ENCODE data around the gene BMS1. TPM values are rescaled to one million over a fixed set of nuclear protein-coding genes. Genes with fewer than 3 reads are reported as not detected.

BMS1 gene
- total and polyA plus RNA-seq, 10 of the 15 experiments (the other 5 are each of a cell fraction or from before 2014, with no cell fraction given): 7.6 to 33.6 (median 21.0) TPM

DNA sequence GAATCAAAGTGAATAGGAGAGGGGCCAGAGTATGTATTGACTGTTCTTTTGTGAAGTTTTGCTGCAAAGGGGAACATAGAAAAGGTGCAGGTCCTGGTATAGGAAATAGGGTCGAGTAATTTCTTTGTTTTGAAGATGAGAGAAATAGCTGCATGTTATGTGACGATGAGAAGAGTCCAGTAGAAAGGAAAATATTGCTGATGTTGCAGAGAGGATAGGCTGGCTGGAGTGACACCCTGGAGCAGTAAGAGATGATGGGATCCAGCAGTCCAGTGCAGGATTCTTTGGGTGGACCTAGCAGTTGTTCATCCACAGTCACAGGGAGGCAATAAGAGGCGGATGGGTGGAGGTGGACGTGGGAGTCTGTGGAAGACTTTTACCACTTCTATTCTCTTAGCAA lies 2.1 kb upstream of the BMS1 start (continued):
- TF ChIP-seq, protein P1, sequence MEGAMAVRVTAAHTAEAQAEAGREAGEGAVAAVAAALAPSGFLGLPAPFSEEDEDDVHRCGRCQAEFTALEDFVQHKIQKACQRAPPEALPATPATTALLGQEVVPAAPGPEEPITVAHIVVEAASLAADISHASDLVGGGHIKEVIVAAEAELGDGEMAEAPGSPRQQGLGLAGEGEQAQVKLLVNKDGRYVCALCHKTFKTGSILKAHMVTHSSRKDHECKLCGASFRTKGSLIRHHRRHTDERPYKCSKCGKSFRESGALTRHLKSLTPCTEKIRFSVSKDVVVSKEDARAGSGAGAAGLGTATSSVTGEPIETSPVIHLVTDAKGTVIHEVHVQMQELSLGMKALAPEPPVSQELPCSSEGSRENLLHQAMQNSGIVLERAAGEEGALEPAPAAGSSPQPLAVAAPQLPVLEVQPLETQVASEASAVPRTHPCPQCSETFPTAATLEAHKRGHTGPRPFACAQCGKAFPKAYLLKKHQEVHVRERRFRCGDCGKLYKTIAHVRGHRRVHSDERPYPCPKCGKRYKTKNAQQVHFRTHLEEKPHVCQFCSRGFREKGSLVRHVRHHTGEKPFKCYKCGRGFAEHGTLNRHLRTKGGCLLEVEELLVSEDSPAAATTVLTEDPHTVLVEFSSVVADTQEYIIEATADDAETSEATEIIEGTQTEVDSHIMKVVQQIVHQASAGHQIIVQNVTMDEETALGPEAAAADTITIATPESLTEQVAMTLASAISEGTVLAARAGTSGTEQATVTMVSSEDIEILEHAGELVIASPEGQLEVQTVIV (IDR thresholded peaks at IDR 0.05; ENCODE audit: borderline replicate concordance, partially characterized antibody): no peak
- TF ChIP-seq, protein P2, sequence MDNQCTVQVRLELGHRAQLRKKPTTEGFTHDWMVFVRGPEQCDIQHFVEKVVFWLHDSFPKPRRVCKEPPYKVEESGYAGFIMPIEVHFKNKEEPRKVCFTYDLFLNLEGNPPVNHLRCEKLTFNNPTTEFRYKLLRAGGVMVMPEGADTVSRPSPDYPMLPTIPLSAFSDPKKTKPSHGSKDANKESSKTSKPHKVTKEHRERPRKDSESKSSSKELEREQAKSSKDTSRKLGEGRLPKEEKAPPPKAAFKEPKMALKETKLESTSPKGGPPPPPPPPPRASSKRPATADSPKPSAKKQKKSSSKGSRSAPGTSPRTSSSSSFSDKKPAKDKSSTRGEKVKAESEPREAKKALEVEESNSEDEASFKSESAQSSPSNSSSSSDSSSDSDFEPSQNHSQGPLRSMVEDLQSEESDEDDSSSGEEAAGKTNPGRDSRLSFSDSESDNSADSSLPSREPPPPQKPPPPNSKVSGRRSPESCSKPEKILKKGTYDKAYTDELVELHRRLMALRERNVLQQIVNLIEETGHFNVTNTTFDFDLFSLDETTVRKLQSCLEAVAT (IDR thresholded peaks at IDR 0.05): no peak
- TF ChIP-seq RAD51 (IDR thresholded peaks at IDR 0.05): no peak
- no peak for TF ChIP-seq BCL11A (IDR thresholded peaks at IDR 0.05; ENCODE audit: low read depth, low read length)

DNA sequence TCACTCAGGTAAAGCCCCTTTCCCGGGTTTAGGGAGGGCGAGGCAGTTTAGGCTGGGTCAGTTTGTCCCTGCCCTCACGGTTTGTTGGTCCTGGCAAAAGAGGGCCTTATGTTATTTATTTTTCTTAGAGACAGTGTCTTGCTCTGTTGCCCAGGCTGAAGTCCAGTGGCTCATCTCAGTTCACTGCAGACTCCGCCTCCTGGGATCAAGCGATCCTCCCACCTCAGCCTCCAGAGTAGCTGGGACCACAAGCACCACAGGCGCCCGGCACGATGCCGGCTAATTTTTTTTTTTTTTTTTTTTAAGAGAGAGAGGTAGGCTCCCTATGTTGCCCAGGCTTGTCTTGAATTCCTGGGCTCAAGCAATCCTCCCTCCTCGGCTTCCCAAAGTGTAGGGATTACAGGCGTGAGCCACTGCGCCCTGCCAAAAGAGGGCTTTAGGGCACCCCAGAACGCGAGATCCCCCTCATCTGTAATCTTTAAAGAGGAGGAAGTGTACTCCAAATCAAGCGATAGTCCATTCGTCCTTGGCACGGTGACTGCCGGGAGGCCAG lies 626 bp upstream of the BMS1 start:
- BruUV-seq (replicated peaks): TSS peak; percentile 90
- no peak for DNase-seq (ENCODE audit: low read depth, low spot score)
- H3K79me2 ChIP-seq (ENCODE audit: control insufficient read depth, insufficient read depth, low read length): peaks cover 12% of the 10 kb centered on the region
- peak; percentile 39 for ATAC-seq
- H3K27me3 ChIP-seq (replicated peaks in 1 of 2; ENCODE audit: control insufficient read depth in 2 of 2, insufficient read depth in 2 of 2, low read length in 1 of 2): no peaks in the 10 kb centered on the region
- peak overlapping the region; percentile 28 for H3K4me2 ChIP-seq (ENCODE audit: control insufficient read depth, insufficient read depth)
- CTCF ChIA-PET: no interaction called here
- H2AFZ ChIP-seq (ENCODE audit: control insufficient read depth, low read depth, low read length): peak overlapping the region; percentile 93
- SMC1A ChIA-PET (ENCODE audit: uncharacterized antibody, unreplicated experiment): no interaction called here
- in situ Hi-C loops (cut with MboI): loop anchor here (5.0 to 25.0 kb wide), 2 partner anchors 230 to 605 kb away; no protein-coding TSS in a partner anchor
- no peak for FAIRE-seq
- H4K20me1 ChIP-seq (ENCODE audit: control insufficient read depth, insufficient read depth): no peaks in the 10 kb centered on the region
- 30% methylated on average over 18 of the region's 18 CpGs for WGBS (ENCODE audit: insufficient coverage, insufficient replicate concordance, low lambda C conversion rate, missing lambda C conversion rate)
- no peaks in the 10 kb centered on the region for H3K9me3 ChIP-seq (replicated peaks; ENCODE audit: control insufficient read depth, insufficient read depth, low read length)
- H3K4me1 ChIP-seq (ENCODE audit: control insufficient read depth, insufficient read depth, low read length): no peaks in the 10 kb centered on the region
- H3K27ac ChIP-seq (ENCODE audit: control insufficient read depth, insufficient read depth): peak overlapping the region; percentile 87
- peaks cover 2 to 3% of the 10 kb centered on the region in 2 experiments for H3K36me3 ChIP-seq (ENCODE audit: control insufficient read depth in 2 of 2, insufficient read depth in 2 of 2, low read length in 1 of 2)
- H3K9ac ChIP-seq (ENCODE audit: control insufficient read depth, insufficient read depth, low read length): peak overlapping the region; percentile 80
- TF ChIP-seq SRF (IDR thresholded peaks at IDR 0.05; ENCODE audit: low read depth in 2 of 2, low read length in 2 of 2) (peak in 1 of 2 experiments; percentile 86; a peak in 2 of 4 replicates), SPI1 (IDR thresholded peaks at IDR 0.05; ENCODE audit: borderline replicate concordance, insufficient read depth, low read depth, low read length) (peak; percentile 15; the same call in 1 of the 2 replicates), RAD21 (IDR thresholded peaks at IDR 0.05; ENCODE audit: insufficient read depth, low read depth, low read length) (no peak)
- TF ChIP-seq, protein P3, sequence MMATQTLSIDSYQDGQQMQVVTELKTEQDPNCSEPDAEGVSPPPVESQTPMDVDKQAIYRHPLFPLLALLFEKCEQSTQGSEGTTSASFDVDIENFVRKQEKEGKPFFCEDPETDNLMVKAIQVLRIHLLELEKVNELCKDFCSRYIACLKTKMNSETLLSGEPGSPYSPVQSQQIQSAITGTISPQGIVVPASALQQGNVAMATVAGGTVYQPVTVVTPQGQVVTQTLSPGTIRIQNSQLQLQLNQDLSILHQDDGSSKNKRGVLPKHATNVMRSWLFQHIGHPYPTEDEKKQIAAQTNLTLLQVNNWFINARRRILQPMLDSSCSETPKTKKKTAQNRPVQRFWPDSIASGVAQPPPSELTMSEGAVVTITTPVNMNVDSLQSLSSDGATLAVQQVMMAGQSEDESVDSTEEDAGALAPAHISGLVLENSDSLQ (IDR thresholded peaks at IDR 0.05): no peak
- intact Hi-C loops (cut with micrococcal nuclease; ENCODE audit: unreplicated experiment): loop anchor here (2.0 kb wide), 2 partner anchors 143 to 229 kb away; partner anchors contain the start of gene ZNF33B
- POLR2A ChIA-PET: no interaction called here
- RAD21 ChIA-PET (ENCODE audit: unreplicated experiment): no interaction called here
- H3K4me3 ChIP-seq: peak overlapping the region; percentile 81
